Smooth muscle cell (in vitro differentiated cells): ENCODE measurements around the gene DECR2. TPM values are rescaled to one million over a fixed set of nuclear protein-coding genes. Genes with fewer than 3 reads are reported as not detected.
A peak's percentile ranks its signal among the peaks of the same experiment; 100 is the strongest.

ENCODE experiments used
- DNase-seq: peaks from one replicate; lab custom pipeline; 2025; ENCODE audit not compliant: unreplicated experiment; lab: John Stamatoyannopoulos, UW
- H2AFZ ChIP-seq: fragments of 200-600 bp; sonication (generic); 2 replicates; pipeline ENCODE4 v1.6.0; 2016; ENCODE audit warnings: antibody characterized with exemption, low read depth, mild to moderate bottlenecking
- H3F3A ChIP-seq: fragments of 200-600 bp; sonication (generic); 2 replicates; pipeline ENCODE4 v1.6.0; 2017; ENCODE audit warnings: antibody characterized with exemption, low read depth
- H3K27ac ChIP-seq: fragments of 200-600 bp; sonication (generic); 2 replicates; pipeline ENCODE4 v1.5.1; 2016; ENCODE audit warnings: low read depth, mild to moderate bottlenecking
- H3K27me3 ChIP-seq: fragments of 200-600 bp; sonication (generic); 2 replicates; pipeline ENCODE4 v1.6.1; 2016; ENCODE audit warnings: low read depth, mild to moderate bottlenecking
- H3K36me3 ChIP-seq: fragments of 200-600 bp; sonication (generic); 2 replicates; pipeline ENCODE4 v1.5.1; 2016; ENCODE audit warnings: low read depth
- H3K4me1 ChIP-seq: fragments of 200-600 bp; sonication (generic); 2 replicates; pipeline ENCODE4 v1.5.1; 2016; ENCODE audit warnings: low read depth
- H3K4me2 ChIP-seq: fragments of 200-600 bp; sonication (generic); 2 replicates; pipeline ENCODE4 v1.6.0; 2016; ENCODE audit warnings: mild to moderate bottlenecking
- H3K4me3 ChIP-seq: fragments of 200-600 bp; sonication (generic); 2 replicates; pipeline ENCODE4 v1.5.1; 2016; ENCODE audit warnings: mild to moderate bottlenecking
- H3K79me2 ChIP-seq: fragments of 200-600 bp; sonication (generic); 2 replicates; pipeline ENCODE4 v1.6.0; 2016; ENCODE audit warnings: low read depth, mild to moderate bottlenecking
- H3K9ac ChIP-seq: fragments of 200-600 bp; sonication (generic); 2 replicates; pipeline ENCODE4 v1.6.0; 2016; ENCODE audit warnings: low read depth
- H3K9me3 ChIP-seq: fragments of 200-600 bp; sonication (generic); replicated peaks from 2 replicates; pipeline ENCODE4 v1.5.1; 2016; ENCODE audit warnings: low read depth
- H4K20me1 ChIP-seq: fragments of 200-600 bp; sonication (generic); 2 replicates; pipeline ENCODE4 v1.6.0; 2016; ENCODE audit warnings: low read depth
- CTCF ChIP-seq: fragments of 200-600 bp; sonication (generic); IDR thresholded peaks from 2 replicates; pipeline ENCODE4 v1.5.1; 2017; ENCODE audit warnings: borderline replicate concordance, mild to moderate bottlenecking, antibody characterized with exemption; ENCODE audit not compliant: insufficient read depth, poor library complexity, severe bottlenecking
- WGBS: methylation state at CpG from one replicate; pipeline ENCODE4 v1.1.7; 2016; ENCODE audit warnings: low lambda C conversion rate; 5-methylcytosine and 5-hydroxymethylcytosine counted together
- polyA plus RNA-seq: library from polyadenylated mRNA; unstranded; fragments of >200 nt; fragmentation: Nextera tagmentation; extraction: Ambion mirVana; gene quantifications from 2 replicates; pipeline ENCODE4 v1.2.1, GENCODE V29; 2016
- small RNA-seq: library from RNA; depleted of rRNA; stranded (forward); fragments of <200 nt; gene quantifications from one replicate; pipeline ENCODE3, GENCODE V24; 2014
- total RNA-seq: library from RNA; depleted of rRNA; stranded (reverse); fragments of >200 nt; gene quantifications from 2 replicates; pipeline ENCODE4 v1.2.3, GENCODE V29; 2014

DECR2 gene
- total and polyA plus RNA-seq, 2 experiments from 2014 or later = 15.4 to 18.2 TPM

GRCh38 chr16:457732-458400, 56.2 kb downstream of the DECR2 start:
- Histone ChIP-seq H3K27ac (peak overlapping the region; percentile 38), H3K79me2 (peaks cover 14% of the 10 kb centered on the region)

GRCh38 chr16:459761-460160, 58.1 kb downstream of the DECR2 start:
- H4K20me1 ChIP-seq = peaks cover 87% of the 10 kb centered on the region
- H3K4me2 ChIP-seq = no peak overlapping the region
- no peak overlapping the region for H3K9ac ChIP-seq
- H2AFZ ChIP-seq = no peak overlapping the region
- no peaks in the 10 kb centered on the region for H3K36me3 ChIP-seq
- H3K79me2 ChIP-seq = peaks cover 14% of the 10 kb centered on the region
- no peak overlapping the region for H3K27ac ChIP-seq
- TF ChIP-seq CTCF = no peak
- H3K4me3 ChIP-seq = no peak overlapping the region
- H3K27me3 ChIP-seq = no peaks in the 10 kb centered on the region
- 77% methylated on average over 7 of the region's 7 CpGs for WGBS
- H3K9me3 ChIP-seq = no peaks in the 10 kb centered on the region
- peaks cover 3% of the 10 kb centered on the region for H3F3A ChIP-seq
- peaks cover 12% of the 10 kb centered on the region for H3K4me1 ChIP-seq
- no peak for DNase-seq

More at GRCh38 chr16:457732-458400, 56.2 kb downstream of the DECR2 start:
- Histone ChIP-seq H4K20me1 (peaks cover 85% of the 10 kb centered on the region), H3K4me2 (peak overlapping the region; percentile 35), H3K9me3 (no peaks in the 10 kb centered on the region), H3K27me3 (no peaks in the 10 kb centered on the region), H3F3A (peaks cover 3% of the 10 kb centered on the region), H3K36me3 (no peaks in the 10 kb centered on the region), H3K9ac (no peak overlapping the region), H3K4me3 (no peak overlapping the region), H2AFZ (no peak overlapping the region), H3K4me1 (peaks cover 12% of the 10 kb centered on the region)
- TF ChIP-seq CTCF = no peak
- DNase-seq = no peak
- WGBS = 90% methylated on average over 14 of the region's 14 CpGs

- WGBS = 87% methylated on average over 20 of the region's 20 CpGs
- no peak overlapping the region for H2AFZ ChIP-seq
- H3F3A ChIP-seq = peaks cover 3% of the 10 kb centered on the region
- no peak overlapping the region for H3K4me2 ChIP-seq
- DNase-seq = no peak
- H3K4me3 ChIP-seq = no peak overlapping the region
- H3K36me3 ChIP-seq = no peaks in the 10 kb centered on the region
- H3K4me1 ChIP-seq = peaks cover 12% of the 10 kb centered on the region
- no peak overlapping the region for H3K27ac ChIP-seq
- no peak overlapping the region for H3K9ac ChIP-seq
- TF ChIP-seq CTCF = no peak
- H3K27me3 ChIP-seq = no peaks in the 10 kb centered on the region
- H4K20me1 ChIP-seq = peaks cover 89% of the 10 kb centered on the region
- no peaks in the 10 kb centered on the region for H3K9me3 ChIP-seq
- H3K79me2 ChIP-seq = peaks cover 14% of the 10 kb centered on the region
Observed at GRCh38 chr16:460787-461186, 59.1 kb downstream of the DECR2 start.

Small RNA genes lying within 50 kb of the gene (small RNA-seq; reads per million reads assigned to genes)
- gene RF00019 = not detected

Other genes starting within 250 kb of the DECR2 start
- not detected in 2 replicates for gene HBZ, start 249.2 kb upstream of the DECR2 start, total RNA-seq
- not detected in 2 replicates for gene HBZ, start 249.2 kb upstream of the DECR2 start, polyA plus RNA-seq
- not detected in 2 replicates for gene HBM, start 235.9 kb upstream of the DECR2 start, total RNA-seq
- 0.40 TPM in 1 of 2 replicates, not detected in the other for gene HBM, start 235.9 kb upstream of the DECR2 start, polyA plus RNA-seq
- gene HBA2, start 229.0 kb upstream of the DECR2 start, total RNA-seq = not detected in 2 replicates
- gene HBA2, start 229.0 kb upstream of the DECR2 start, polyA plus RNA-seq = not detected in 2 replicates
- gene HBA1, start 225.2 kb upstream of the DECR2 start, total RNA-seq = not detected in 2 replicates
- gene HBA1, start 225.2 kb upstream of the DECR2 start, polyA plus RNA-seq = not detected in 2 replicates
- not detected in 2 replicates for gene HBQ1, start 221.4 kb upstream of the DECR2 start, total RNA-seq
- not detected in 2 replicates for gene HBQ1, start 221.4 kb upstream of the DECR2 start, polyA plus RNA-seq
- gene LUC7L, start 172.4 kb upstream of the DECR2 start, total RNA-seq = 63.3 and 70.6 TPM in 2 replicates
- 56.2 and 70.2 TPM in 2 replicates for gene LUC7L, start 172.4 kb upstream of the DECR2 start, polyA plus RNA-seq
- 37.3 and 83.7 TPM in 2 replicates for gene FAM234A, start 167.1 kb upstream of the DECR2 start, total RNA-seq
- gene FAM234A, start 167.1 kb upstream of the DECR2 start, polyA plus RNA-seq = 87.3 and 93.9 TPM in 2 replicates
- gene RGS11, start 125.9 kb upstream of the DECR2 start, total RNA-seq = 0.04 and 2.2 TPM in 2 replicates
- gene RGS11, start 125.9 kb upstream of the DECR2 start, polyA plus RNA-seq = 3.9 TPM in 2 replicates
- gene ARHGDIG, start 121.3 kb upstream of the DECR2 start, total RNA-seq = 0.58 and 0.63 TPM in 2 replicates
- gene ARHGDIG, start 121.3 kb upstream of the DECR2 start, polyA plus RNA-seq = 2.9 and 4.7 TPM in 2 replicates
- 0.18 TPM in 1 of 2 replicates, not detected in the other for gene PDIA2, start 118.7 kb upstream of the DECR2 start, total RNA-seq
- gene PDIA2, start 118.7 kb upstream of the DECR2 start, polyA plus RNA-seq = 0.43 and 0.86 TPM in 2 replicates
- gene AXIN1, start 49.2 kb upstream of the DECR2 start, total RNA-seq = 12.7 and 13.0 TPM in 2 replicates
- gene AXIN1, start 49.2 kb upstream of the DECR2 start, polyA plus RNA-seq = 15.0 and 15.2 TPM in 2 replicates
- gene MRPL28, start 31.3 kb upstream of the DECR2 start, total RNA-seq = 80.8 and 84.6 TPM in 2 replicates
- 155 and 160 TPM in 2 replicates for gene MRPL28, start 31.3 kb upstream of the DECR2 start, polyA plus RNA-seq
- gene PGAP6, start 19.9 kb upstream of the DECR2 start, total RNA-seq = 53.6 and 57.1 TPM in 2 replicates
- gene PGAP6, start 19.9 kb upstream of the DECR2 start, polyA plus RNA-seq = 80.0 and 99.9 TPM in 2 replicates
- gene NME4, start 4.7 kb upstream of the DECR2 start, total RNA-seq = 189 and 218 TPM in 2 replicates
- gene NME4, start 4.7 kb upstream of the DECR2 start, polyA plus RNA-seq = 421 and 523 TPM in 2 replicates
- gene RAB11FIP3, start 23.8 kb downstream of the DECR2 start, total RNA-seq = 9.0 and 19.5 TPM in 2 replicates
- 20.4 and 25.7 TPM in 2 replicates for gene RAB11FIP3, start 23.8 kb downstream of the DECR2 start, polyA plus RNA-seq
- gene CAPN15, start 125.8 kb downstream of the DECR2 start, total RNA-seq = 8.6 and 14.7 TPM in 2 replicates
- gene CAPN15, start 125.8 kb downstream of the DECR2 start, polyA plus RNA-seq = 18.7 and 23.6 TPM in 2 replicates
- gene PRR35, start 158.5 kb downstream of the DECR2 start, total RNA-seq = not detected in 2 replicates
- not detected in 2 replicates for gene PRR35, start 158.5 kb downstream of the DECR2 start, polyA plus RNA-seq
- 0.18 and 0.63 TPM in 2 replicates for gene NHLRC4, start 165.1 kb downstream of the DECR2 start, total RNA-seq
- 0.85 and 2.6 TPM in 2 replicates for gene NHLRC4, start 165.1 kb downstream of the DECR2 start, polyA plus RNA-seq
- gene PIGQ, start 168.1 kb downstream of the DECR2 start, total RNA-seq = 21.0 and 30.1 TPM in 2 replicates
- gene PIGQ, start 168.1 kb downstream of the DECR2 start, polyA plus RNA-seq = 45.7 and 51.0 TPM in 2 replicates
- gene RAB40C, start 188.2 kb downstream of the DECR2 start, total RNA-seq = 14.7 and 21.2 TPM in 2 replicates
- gene RAB40C, start 188.2 kb downstream of the DECR2 start, polyA plus RNA-seq = 27.0 and 28.3 TPM in 2 replicates
- 1.5 TPM in 1 of 2 replicates, not detected in the other for gene WFIKKN1, start 229.1 kb downstream of the DECR2 start, total RNA-seq
- gene WFIKKN1, start 229.1 kb downstream of the DECR2 start, polyA plus RNA-seq = 0.77 and 0.83 TPM in 2 replicates
- 134 and 158 TPM in 2 replicates for gene METTL26, start 234.4 kb downstream of the DECR2 start, total RNA-seq
- 227 and 238 TPM in 2 replicates for gene METTL26, start 234.4 kb downstream of the DECR2 start, polyA plus RNA-seq
- 7.7 and 11.9 TPM in 2 replicates for gene MCRIP2, start 239.9 kb downstream of the DECR2 start, total RNA-seq
- gene MCRIP2, start 239.9 kb downstream of the DECR2 start, polyA plus RNA-seq = 34.7 and 45.8 TPM in 2 replicates
- gene WDR90, start 247.5 kb downstream of the DECR2 start, total RNA-seq = 6.8 and 8.4 TPM in 2 replicates
- gene WDR90, start 247.5 kb downstream of the DECR2 start, polyA plus RNA-seq = 10.4 and 24.6 TPM in 2 replicates